Mesothelial cell of epicardium (in vitro differentiated cells): ENCODE results near the gene SYT17. TPM values are rescaled to one million over a fixed set of nuclear protein-coding genes. Genes with fewer than 3 reads are reported as not detected.

Experiments
- DNase-seq, 2 experiments: peaks; one replicate each; pipeline ENCODE4 v3.0.0; 2021; ENCODE audit warnings: low spot score in 2 of 2; ENCODE audit not compliant: unreplicated experiment in 2 of 2
- H3K27ac Mint-ChIP-seq: 2 replicates; pipeline ENCODE4 v1.8.0; 2021; ENCODE audit warnings: mixed read lengths
- H3K27me3 Mint-ChIP-seq: 2 replicates; pipeline ENCODE4 v1.8.0; 2021; ENCODE audit warnings: low read depth, mixed read lengths
- H3K36me3 Mint-ChIP-seq: 2 replicates; pipeline ENCODE4 v1.8.0; 2021; ENCODE audit warnings: mixed read lengths
- H3K4me1 Mint-ChIP-seq: 2 replicates; pipeline ENCODE4 v1.8.0; 2021; ENCODE audit warnings: mixed read lengths
- H3K4me3 Mint-ChIP-seq: 2 replicates; pipeline ENCODE4 v1.8.0; 2021; ENCODE audit warnings: mild to moderate bottlenecking, moderate library complexity, mixed read lengths
- H3K9me3 Mint-ChIP-seq: 2 replicates; pipeline ENCODE4 v1.8.0; 2021; ENCODE audit warnings: mixed read lengths
- total RNA-seq: library from RNA; stranded (reverse); gene quantifications from 3 replicates; pipeline ENCODE4 v1.2.1, GENCODE V29; 2021
- TF ChIP-seq, protein P1 (sequence below): fragments of 200-600 bp; sonication (generic); IDR thresholded peaks from one replicate; pipeline ENCODE4 v1.5.0; 2021; ENCODE audit warnings: antibody characterized with exemption; ENCODE audit not compliant: unreplicated experiment

The SYT17 gene
- total RNA-seq, 1 donor from 2014 or later: 7.4 TPM

DNA sequence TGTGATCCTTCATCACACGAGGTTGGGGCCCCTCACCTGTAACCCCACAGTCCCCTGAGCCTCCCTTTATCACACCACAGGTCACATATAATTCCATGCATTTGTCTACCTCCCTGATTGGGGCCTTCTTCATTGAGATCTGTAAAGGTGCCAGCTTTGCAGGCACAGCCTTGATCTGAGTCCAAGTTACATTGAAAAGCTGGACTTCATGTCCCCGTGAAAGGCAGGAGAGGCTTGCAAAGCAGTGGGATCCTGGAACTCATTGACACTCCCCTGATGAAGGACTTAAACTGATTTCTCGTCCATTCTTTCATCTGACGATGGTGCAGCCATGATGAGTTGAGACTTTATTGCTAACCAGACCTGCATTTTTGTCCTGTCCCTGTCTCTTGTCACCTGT, 3.8 kb upstream of the SYT17 start:
- TF ChIP-seq, protein P1, sequence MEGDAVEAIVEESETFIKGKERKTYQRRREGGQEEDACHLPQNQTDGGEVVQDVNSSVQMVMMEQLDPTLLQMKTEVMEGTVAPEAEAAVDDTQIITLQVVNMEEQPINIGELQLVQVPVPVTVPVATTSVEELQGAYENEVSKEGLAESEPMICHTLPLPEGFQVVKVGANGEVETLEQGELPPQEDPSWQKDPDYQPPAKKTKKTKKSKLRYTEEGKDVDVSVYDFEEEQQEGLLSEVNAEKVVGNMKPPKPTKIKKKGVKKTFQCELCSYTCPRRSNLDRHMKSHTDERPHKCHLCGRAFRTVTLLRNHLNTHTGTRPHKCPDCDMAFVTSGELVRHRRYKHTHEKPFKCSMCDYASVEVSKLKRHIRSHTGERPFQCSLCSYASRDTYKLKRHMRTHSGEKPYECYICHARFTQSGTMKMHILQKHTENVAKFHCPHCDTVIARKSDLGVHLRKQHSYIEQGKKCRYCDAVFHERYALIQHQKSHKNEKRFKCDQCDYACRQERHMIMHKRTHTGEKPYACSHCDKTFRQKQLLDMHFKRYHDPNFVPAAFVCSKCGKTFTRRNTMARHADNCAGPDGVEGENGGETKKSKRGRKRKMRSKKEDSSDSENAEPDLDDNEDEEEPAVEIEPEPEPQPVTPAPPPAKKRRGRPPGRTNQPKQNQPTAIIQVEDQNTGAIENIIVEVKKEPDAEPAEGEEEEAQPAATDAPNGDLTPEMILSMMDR: no peak
- Mint-ChIP-seq H3K27me3 (peaks cover 6% of the 10 kb centered on the region), H3K9me3 (peaks cover 7% of the 10 kb centered on the region), H3K36me3 (no peaks in the 10 kb centered on the region), H3K4me3 (no peak overlapping the region), H3K27ac (peak overlapping the region; percentile 85), H3K4me1 (peaks cover 11% of the 10 kb centered on the region)
- no peak for DNase-seq

GRCh38 chr16:19165101-19165500, 2.9 kb upstream of the SYT17 start:
- H3K27me3 Mint-ChIP-seq: peaks cover 14% of the 10 kb centered on the region
- TF ChIP-seq, protein P1: no peak
- H3K36me3 Mint-ChIP-seq: no peaks in the 10 kb centered on the region
- peaks cover 15% of the 10 kb centered on the region for H3K4me1 Mint-ChIP-seq
- peaks cover 7% of the 10 kb centered on the region for H3K9me3 Mint-ChIP-seq
- H3K27ac Mint-ChIP-seq: peak overlapping the region; percentile 85
- DNase-seq: no peak
- no peak overlapping the region for H3K4me3 Mint-ChIP-seq

- peaks cover 7% of the 10 kb centered on the region for H3K9me3 Mint-ChIP-seq
- TF ChIP-seq, protein P1: no peak
- H3K4me1 Mint-ChIP-seq: peaks cover 15% of the 10 kb centered on the region
- H3K4me3 Mint-ChIP-seq: no peak overlapping the region
- no peak overlapping the region for H3K27ac Mint-ChIP-seq
- H3K36me3 Mint-ChIP-seq: no peaks in the 10 kb centered on the region
- no peak for DNase-seq
- H3K27me3 Mint-ChIP-seq: peaks cover 24% of the 10 kb centered on the region
Observed at GRCh38 chr16:19166500-19166899, 1.5 kb upstream of the SYT17 start.

DNA sequence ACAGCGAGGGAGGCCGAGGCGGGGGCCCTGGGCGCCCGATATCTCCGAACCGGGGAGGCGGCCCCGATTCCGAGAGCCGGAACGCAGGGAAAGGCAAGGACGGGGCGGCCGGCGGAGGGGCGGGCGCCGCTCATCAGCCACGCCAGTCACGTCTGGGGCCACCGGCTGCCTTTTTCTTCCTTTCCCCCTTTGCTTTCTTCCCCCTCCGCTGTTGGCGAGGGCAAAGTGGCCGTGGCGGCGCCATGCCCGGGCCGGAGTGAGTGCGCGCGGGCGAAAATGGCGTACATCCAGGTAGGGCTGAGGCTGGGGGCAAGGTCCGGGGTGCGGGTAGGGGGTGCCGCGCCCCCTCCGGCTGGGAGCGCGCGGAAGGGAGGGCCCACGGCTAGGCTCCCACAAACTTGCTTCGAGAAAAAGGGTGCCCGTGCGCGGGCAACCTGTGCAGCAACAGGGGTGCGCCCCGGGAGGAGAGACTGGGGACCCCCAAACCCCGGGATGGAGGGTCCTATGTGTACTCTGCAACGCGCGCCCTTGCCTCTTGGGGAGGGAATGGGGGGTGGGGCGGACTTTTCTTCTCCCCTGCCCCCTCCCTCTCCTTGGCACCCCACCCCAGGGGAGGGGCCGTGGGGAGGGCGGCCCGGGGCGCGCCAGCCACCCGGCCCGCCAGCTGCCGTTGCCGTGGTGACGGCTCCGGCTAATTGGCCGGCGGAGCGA, 486 bp downstream of the SYT17 start:
- H3K27me3 Mint-ChIP-seq: peaks cover 33% of the 10 kb centered on the region
- peak overlapping the region; percentile 73 for H3K4me3 Mint-ChIP-seq

DNA sequence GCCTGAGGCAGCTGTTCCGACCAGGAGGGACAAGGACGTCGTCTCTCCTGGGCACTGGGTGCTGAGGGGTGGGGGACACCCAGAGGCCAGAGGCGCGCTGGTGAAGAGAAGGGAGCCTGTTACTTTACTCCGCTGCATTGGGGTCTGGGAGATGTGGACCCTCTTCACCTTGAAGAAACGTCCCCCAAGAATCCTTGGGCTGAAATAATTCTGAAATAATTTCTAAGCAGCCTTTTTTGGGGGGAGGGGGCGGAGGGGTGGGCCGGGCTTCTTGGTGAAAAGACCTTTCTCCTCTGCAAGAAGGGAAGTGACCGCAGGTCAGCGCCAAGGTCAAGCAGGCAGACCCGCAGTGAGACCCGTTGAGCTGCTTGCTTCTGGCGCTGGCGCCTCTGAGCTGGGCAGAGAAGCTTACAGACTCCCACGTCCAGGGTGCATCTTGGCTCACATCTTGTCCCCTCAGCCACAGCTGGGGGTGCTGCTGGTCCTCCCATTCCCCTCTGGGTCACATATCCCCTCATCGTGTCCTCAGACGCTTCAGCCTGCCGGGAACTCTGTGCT, 1.1 kb downstream of the SYT17 start:
- Mint-ChIP-seq H3K9me3 (no peaks in the 10 kb centered on the region), H3K4me1 (peaks cover 19% of the 10 kb centered on the region), H3K4me3 (peak overlapping the region; percentile 61), H3K36me3 (no peaks in the 10 kb centered on the region), H3K27me3 (peaks cover 37% of the 10 kb centered on the region), H3K27ac (no peak overlapping the region)
- no peak for DNase-seq
- TF ChIP-seq, protein P1: no peak

More for the DNA sequence above, 486 bp downstream of the SYT17 start:
- Mint-ChIP-seq H3K9me3 (peaks cover 1% of the 10 kb centered on the region), H3K4me1 (peaks cover 19% of the 10 kb centered on the region), H3K36me3 (no peaks in the 10 kb centered on the region), H3K27ac (no peak overlapping the region)
- TF ChIP-seq, protein P1: no peak
- peak in 1 of 2 experiments; percentile 45 for DNase-seq
